GM19193 (cell line): ENCODE measurements around the gene SAFB.

Source experiments
- POLR2A ChIP-seq: IDR thresholded peaks from 4 replicates; pipeline ENCODE4 v1.6.1; 2011; ENCODE audit not compliant: insufficient read depth, insufficient read length; ENCODE audit errors: extremely low read depth

SAFB gene

DNA sequence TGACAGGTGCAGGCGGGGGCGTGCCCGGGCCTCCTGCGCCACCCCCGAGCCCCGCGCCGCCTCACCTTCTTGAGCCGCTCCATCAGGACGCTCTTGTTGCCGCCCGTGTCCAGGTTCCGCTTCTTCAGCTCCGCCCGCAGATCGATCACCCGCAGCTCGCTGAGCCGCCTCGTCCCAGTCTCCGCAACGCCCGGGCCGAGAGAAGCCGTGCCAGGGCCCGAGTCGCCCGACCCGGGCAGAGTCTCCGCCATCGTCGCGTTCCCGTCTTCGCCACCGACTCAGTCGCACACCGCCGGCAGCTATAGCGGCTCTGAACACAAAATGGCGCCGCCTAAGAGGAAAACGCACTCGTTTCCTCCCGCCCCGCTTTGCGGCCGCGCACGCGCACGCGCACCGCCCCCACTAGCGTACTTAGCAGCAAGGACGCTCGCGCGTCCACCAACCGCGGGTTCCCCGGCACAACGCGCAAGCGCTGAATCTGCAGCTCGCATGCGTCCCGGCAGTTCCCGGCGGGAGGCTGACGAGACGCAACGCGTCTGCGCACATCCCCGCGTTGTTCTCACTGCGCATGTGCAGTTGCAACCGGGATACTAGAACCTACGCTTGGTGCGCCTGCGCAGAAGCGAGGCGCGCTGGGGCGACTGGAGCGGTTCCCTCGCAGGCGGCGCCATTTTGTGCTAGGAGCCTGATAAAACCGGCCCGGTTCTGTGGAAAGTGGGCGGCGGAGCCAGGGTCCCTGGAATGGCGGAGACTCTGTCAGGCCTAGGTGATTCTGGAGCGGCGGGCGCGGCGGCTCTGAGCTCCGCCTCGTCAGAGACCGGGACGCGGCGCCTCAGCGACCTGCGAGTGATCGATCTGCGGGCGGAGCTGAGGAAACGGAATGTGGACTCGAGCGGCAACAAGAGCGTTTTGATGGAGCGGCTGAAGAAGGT lies at the start of gene SAFB, which contains the start of gene SAFB2:
SAFB (plus strand) TSS at position 619 of the 932 bp plus-strand sequence; CDS start at position 742, 123 bp downstream.
SAFB2 (minus strand) TSS at position 312 of the 932 bp plus-strand sequence; CDS start at position 251, 61 bp downstream.
- peak; percentile 98 for TF ChIP-seq POLR2A

DNA sequence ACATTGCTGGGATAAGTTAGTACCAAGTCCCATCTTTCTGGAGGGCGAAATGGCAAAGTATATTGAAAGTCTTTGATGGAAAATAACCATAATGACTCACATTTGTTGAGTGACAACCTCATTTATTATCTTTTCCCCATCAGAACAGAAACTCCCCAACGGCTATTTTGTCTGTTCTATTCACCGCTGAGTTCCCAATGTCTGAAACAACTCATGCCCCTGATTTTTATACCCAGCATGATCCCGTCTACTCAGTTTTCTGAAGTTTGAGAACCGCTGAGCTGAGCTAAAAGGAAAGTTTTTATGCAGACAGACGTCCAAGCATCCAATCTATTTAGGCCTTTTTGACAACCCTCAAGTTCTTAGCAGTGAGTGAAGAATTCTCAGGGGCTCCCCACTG lies 47.3 kb upstream of the SAFB start:
- no peak for TF ChIP-seq POLR2A

DNA sequence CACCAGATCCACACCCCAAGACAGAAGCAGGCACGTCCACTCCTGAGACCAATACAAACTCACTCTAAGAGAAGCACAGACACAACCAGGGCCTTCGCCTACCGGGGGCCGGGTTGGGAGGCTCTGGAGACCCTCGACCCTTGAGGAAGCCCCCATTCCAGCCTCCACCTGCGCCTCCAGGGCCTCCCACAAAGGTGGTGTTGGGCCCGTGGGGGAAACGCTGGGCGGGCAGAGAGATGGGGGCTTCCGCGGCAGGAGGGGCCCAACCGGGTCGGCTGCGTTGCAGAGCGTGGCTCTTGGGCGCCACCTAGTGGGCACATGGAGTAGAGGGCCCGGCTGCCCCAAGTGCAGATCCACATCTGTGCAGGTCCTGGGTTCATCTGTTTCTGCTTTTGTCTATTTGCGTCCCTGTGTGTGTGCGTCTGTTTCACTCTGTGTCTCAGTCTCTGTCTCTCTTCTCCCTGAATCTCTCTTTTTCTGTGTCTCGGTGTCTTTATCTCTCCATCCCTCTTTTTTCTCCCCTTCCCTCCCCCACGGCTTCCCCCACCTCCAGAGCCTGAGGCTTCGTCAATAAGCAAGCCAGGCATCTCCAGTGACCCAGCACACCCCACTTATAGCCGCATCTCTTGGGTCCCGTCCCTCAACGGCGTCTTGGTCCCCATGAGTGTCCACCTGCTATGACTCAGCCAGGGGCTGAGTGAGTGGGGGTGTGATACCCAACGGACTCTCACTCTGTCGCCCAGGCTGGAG lies 44.6 kb upstream of the SAFB start:
- TF ChIP-seq POLR2A, result no peak

DNA sequence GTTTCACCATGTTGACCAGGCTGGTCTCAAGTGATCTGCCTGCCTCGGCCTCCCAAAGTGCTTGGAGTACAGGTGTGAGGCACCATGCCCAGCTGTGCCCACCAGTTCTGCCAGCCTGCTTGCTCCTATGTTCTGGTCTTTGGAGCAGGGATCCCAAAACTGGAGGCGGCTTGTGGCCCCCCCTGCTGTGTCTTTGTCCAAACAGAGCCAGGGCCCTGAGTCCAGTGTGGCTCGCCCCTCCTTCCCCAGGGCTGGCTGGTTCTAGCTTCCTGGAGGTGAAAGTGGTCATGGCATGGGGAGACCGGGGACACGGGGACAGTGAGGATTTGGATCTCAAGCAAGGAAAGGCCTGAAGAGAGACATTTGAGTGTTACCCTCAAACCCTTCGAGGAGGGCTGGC lies 43.6 kb upstream of the SAFB start:
- no peak for TF ChIP-seq POLR2A

DNA sequence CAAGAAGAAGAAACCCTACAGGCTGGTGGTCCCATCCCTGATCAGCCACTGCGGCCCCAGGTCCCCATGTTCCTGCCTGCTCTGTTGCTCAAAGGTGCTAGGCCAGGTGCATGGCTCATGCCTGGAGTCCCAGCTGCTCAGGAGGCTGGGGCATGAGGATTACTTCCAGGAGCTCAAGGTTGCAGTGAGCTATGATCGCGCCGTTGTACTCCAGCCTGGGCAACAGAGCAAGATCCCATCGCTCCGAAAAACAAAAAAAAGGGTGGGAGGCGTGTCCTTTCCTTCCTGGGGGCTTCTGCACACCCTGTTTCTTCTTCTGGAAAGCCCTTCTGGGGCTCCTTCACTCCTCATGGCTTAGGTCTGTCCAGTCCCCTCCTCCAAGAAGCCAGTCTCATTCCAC lies 43.2 kb upstream of the SAFB start:
- no peak for TF ChIP-seq POLR2A

DNA sequence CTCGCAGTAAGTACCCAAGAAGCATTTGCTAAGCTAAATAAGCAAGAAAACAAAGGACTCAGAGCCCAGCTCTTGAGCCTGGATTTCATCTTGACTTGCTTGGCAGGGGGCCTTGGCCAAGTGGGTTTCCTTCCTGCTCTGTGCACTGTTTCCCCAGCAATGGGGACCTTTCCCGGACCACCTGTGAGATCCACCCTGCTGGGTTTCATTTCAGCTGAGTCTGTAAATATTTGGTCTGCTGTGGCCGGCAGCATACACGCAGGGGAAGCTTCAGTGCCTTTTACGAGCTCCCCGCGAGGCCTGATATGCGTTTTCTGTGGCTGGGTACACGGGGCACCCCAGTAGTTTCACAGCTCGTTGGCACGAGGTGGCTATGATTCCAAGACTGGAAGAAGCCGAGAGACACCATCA lies 42.7 kb upstream of the SAFB start:
- no peak for TF ChIP-seq POLR2A

DNA sequence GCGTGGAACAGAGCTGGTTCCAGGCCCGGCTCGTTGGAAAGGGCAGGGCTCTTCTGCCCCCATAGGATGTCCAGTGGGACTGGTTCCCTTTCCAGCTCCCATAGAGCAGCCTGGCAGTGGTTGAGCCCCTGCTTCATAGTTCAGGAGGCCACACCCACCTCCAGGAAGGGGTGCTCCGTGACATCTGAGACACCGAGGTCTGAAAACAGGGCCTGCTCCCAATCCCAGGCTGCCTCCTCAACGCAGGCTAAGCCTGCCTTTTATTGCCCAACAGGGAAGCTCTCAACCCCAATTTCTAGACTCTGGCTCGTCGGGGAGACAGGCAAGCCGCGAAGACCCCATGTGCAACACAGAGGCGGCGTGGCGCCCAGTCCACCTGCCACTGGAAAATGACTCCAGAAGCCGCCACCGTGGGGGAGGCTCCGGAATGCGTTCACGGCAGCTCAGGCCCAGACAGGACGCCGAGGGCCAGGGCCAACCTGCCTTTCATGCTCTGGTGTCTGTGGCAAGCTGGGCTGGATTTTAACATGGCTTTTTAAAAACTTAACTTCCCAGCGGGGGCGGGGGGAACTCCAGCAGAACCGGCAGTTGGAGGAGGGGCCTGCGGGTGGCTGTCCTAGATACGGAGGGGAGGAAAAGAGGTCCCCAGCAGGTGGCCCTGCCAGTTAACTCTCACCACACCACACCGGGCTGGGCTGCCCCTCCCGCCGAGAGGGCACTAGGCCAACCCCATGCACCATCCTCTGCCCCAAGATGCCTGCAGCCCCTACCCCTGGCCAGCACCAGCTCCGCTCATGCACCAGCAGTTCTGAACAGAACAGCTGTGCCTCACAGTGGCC lies 37.2 kb upstream of the SAFB start:
- no peak for TF ChIP-seq POLR2A

DNA sequence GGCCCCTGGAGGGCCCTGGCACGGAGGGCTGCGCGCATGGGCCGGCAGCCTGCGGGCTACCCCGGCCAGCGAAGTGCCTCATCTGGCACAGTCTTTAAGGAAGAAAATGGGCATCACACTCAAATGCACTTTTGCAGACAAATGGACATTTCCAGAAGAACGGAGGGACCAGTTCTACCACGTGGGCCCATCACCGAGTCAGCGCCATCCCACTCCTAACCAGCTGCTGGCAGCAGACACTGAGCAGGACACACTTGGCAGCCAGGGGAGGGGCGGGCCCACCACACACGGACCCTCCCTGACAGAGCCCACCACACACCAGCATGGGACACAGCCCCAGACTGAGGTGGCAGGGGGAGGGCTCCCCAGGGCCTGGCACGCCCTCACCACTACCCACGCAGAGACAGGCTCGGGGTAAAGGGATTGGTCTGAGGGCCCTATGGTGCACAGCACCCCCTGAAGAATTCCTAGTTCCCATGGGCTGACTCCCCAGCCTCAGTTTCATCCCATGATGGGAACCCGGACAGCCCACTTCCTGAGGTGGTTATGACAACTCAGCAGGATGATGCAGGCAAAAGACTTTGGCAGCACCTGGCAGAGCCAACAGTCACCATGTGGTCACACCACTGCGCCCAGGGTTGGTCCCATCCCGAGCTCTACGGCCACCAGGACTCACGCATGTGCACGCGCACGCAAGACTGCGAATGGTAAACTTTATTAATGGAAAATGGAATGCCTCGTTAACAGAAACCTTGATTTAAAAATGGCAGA lies 36.4 kb upstream of the SAFB start:
- TF ChIP-seq POLR2A, result no peak

DNA sequence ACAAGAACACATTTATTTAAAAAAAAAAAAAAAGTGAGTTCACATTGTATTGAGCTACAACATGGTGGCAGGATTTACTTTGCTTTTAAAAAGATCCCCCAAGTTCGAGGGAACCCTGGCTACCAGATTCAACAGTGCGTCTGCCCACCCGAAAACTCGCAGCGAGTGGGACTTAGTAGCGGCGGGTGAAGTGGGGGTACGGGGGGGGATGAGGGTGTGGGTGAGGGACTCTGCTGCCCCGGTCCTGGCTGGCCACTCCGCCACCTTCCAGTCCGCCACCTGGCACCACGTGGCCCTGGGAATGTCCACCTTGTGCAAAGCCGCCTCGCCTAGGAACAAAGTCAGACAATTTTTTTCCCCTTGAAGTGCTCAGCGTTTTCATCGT lies 35.8 kb upstream of the SAFB start:
- TF ChIP-seq POLR2A, result no peak

DNA sequence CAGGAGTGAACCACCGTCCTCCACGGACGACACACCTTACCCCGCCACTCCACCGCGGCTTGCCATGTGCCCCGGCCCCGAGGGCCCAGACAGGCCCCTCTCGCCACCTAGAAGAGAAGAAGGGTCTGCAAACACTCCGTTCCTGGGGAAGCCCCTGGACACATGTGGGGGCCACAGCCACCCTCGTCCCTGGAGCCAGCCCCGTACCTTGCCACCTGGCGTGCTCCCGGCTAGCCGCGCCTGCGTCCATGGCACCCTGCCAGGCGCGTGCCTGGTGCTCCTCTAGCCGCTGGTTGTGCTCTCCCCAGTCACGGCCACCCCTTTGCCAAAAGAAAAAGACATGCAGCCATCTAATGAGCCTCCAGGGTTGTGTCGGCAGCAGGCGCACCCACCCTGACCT lies 35.2 kb upstream of the SAFB start:
- no peak for TF ChIP-seq POLR2A

DNA sequence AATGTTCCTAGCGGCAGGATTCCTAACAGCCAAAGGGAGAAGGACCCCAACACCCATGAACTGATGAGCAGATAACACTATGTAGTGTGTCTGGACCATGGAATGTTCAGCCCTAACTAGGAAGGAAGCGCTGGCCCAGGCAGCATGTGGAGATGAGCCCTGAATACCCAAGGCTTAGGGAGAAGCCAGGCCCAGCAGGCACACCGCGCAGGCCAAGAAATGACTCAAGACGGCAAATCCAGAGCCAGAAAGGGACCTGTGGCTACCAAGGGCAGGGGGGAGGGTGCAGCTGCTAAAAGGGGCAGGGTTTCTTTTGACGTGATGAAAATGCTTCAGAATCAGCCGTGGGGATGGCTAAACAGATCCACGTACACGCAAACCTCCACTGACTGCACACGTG lies 34.4 kb upstream of the SAFB start:
- TF ChIP-seq POLR2A, result no peak

DNA sequence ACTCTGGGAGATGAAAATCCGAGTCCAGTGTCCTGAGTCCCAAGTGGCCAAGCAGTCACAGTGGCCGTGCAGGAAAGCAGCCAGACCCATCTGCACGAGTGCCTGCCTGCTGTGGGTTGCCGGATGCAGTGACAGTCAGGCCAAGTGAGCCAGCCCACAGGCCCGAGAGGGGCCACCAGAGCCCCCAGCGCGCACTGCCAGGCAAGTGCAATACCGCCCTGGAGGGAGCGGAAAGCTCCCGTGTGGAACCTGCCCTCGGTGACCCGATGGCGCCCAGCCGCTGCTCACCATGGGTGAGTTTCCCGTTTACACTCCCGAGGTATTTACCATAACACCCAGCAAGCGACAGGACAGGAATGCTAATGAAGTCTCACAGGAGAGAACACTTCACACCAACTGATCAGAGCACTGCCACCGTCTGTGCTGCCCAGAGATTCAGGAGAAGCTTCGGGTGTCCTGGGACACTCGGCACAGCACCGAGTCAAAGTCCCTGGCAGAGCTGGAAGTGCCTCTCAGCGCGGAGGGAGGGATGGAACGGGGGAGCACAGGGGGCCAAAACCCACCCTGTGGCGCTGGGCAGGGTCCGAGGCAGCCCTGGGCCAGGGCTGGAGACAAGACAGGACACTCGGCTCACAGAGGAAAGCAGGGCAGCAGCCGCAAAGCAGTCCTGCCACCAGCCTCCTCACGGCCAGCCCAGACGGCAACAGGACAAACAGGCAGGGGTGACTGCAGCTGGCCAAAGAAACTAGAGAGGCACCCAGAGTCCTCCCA lies 33.8 kb upstream of the SAFB start:
- TF ChIP-seq POLR2A, result no peak

DNA sequence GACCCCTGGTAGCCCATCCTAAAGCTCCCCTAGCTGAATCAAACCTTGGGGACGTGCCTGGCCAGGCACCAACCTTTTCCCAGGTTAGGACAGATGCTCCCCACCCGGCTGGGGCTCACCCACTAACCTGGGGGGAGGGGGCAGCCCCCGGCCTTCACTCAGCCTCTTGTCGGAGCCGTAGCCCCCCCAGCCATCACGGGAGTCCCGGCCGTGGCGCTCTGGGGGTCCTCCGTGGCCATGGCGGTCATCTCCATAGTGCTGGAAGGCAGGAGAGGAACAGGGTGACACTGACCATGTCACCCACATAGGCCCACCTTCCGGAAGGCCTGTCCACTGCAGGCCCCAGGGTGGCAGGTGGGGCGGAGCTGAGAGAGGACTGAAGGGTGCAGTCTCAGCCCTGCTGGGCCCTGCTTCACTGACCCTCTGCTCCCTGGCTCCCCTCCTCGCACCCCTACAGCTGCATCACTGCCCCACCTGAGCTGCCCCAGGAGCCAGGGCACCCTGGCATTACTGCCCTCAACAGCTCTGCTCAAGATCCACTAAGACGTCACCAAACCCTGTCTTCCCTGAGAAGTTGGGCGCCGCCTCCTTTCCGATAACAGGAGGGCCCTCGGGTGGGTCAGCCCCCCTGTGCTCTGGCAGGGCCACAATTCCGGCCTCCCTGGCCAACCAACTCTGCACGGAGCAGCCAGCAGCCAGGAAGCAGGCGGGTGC lies 32.6 kb upstream of the SAFB start:
- TF ChIP-seq POLR2A, result no peak

DNA sequence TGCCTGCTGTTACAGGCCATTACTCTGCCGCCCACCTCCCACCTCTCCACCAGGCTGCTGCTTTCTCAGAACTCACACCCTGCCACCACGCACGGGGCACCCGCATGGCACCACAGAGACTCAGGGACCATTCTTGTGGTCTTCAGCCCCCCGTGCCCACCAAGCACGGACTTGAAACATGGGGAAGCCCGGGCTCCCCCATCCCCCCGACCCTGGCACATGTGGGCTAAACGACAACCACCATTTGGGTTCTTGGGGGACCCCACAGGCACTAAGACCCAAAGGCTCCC lies 32.1 kb upstream of the SAFB start:
- no peak for TF ChIP-seq POLR2A

DNA sequence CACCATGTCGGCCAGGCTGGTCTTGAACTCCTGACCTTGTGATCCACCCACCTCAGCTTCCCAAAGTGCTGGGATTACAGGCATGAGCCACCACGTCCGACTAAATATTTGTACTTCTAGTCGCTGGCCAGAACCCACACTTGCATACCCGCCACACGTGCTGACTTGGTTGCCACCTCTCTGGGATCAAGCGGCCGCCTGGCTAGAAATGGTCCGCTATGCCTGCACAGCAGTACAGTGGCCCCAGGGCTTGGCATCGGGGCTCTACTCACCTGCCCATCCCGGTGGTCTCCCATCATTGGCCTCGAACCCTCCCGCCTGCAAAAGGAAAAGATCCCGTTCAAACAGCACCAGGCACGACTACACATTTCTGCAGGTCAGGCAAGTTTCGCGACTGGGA lies 31.4 kb upstream of the SAFB start:
- TF ChIP-seq POLR2A, result no peak
